Loucy (cell line): Measurements from ENCODE around the gene NLRP6.

ENCODE experiments used
- H2AFZ ChIP-seq: fragments of 200-600 bp; sonication (generic); 2 replicates; pipeline ENCODE4 v1.6.0; 2016; ENCODE audit warnings: antibody characterized with exemption, mild to moderate bottlenecking, low read length, moderate library complexity
- H3F3A ChIP-seq: fragments of 200-600 bp; 2 replicates; pipeline ENCODE4 v1.6.0; 2016; ENCODE audit warnings: antibody characterized with exemption, low read depth, mild to moderate bottlenecking
- H3K27me3 ChIP-seq: fragments of 200-600 bp; sonication (generic); 2 replicates; pipeline ENCODE4 v1.6.1; 2014; ENCODE audit warnings: low read length, mild to moderate bottlenecking; ENCODE audit not compliant: insufficient read depth, poor library complexity, severe bottlenecking
- H3K36me3 ChIP-seq: fragments of 200-600 bp; sonication (generic); 2 replicates; pipeline ENCODE4 v1.6.1; 2016; ENCODE audit warnings: low read length; ENCODE audit not compliant: insufficient read depth
- H3K4me1 ChIP-seq: fragments of 200-600 bp; sonication (generic); 2 replicates; pipeline ENCODE4 v1.5.1; 2014; ENCODE audit warnings: low read length, mild to moderate bottlenecking; ENCODE audit not compliant: insufficient read depth, poor library complexity, severe bottlenecking
- H3K4me2 ChIP-seq: fragments of 200-600 bp; sonication (generic); 2 replicates; pipeline ENCODE4 v1.6.0; 2014; ENCODE audit warnings: antibody characterized with exemption, low read length, low read depth, mild to moderate bottlenecking; ENCODE audit not compliant: poor library complexity, severe bottlenecking
- H3K4me3 ChIP-seq: fragments of 200-600 bp; sonication (generic); 2 replicates; pipeline ENCODE4 v1.5.1; 2014; ENCODE audit warnings: low read length, mild to moderate bottlenecking, mixed read lengths; ENCODE audit not compliant: poor library complexity, severe bottlenecking
- H3K79me2 ChIP-seq: fragments of 200-600 bp; sonication (generic); 2 replicates; pipeline ENCODE4 v1.6.1; 2014; ENCODE audit warnings: low read length; ENCODE audit not compliant: insufficient read depth
- H3K9ac ChIP-seq: fragments of 200-600 bp; sonication (generic); 2 replicates; pipeline ENCODE4 v1.6.0; 2014; ENCODE audit warnings: mild to moderate bottlenecking, low read depth, low read length, moderate library complexity; ENCODE audit not compliant: poor library complexity, severe bottlenecking
- H3K9me2 ChIP-seq: fragments of 200-600 bp; sonication (generic); replicated peaks from 2 replicates; pipeline ENCODE4 v1.6.1; 2016; ENCODE audit warnings: low read depth, low read length, mixed read lengths
- H3K9me3 ChIP-seq: fragments of 200-600 bp; sonication (generic); 2 replicates; pipeline ENCODE4 v1.6.1; 2014; ENCODE audit warnings: mild to moderate bottlenecking, antibody characterized with exemption, low read length, low read depth; ENCODE audit not compliant: insufficient read depth
- H4K20me1 ChIP-seq: fragments of 200-600 bp; sonication (generic); 2 replicates; pipeline ENCODE4 v1.6.0; 2014; ENCODE audit warnings: antibody characterized with exemption, low read length, mild to moderate bottlenecking; ENCODE audit not compliant: insufficient read depth, poor library complexity, severe bottlenecking
- EZH2phosphoT487 ChIP-seq: fragments of 200-600 bp; IDR thresholded peaks from 2 replicates; pipeline ENCODE4 v1.6.1; 2018; ENCODE audit warnings: antibody characterized with exemption, mild to moderate bottlenecking, moderate library complexity, borderline replicate concordance
- TF ChIP-seq, protein P1 (sequence below): fragments of 200-600 bp; sonication (generic); conservative IDR thresholded peaks from 2 replicates; pipeline ENCODE4 v1.5.1; 2014; ENCODE audit warnings: mild to moderate bottlenecking, antibody characterized with exemption, low read length

The NLRP6 gene

DNA sequence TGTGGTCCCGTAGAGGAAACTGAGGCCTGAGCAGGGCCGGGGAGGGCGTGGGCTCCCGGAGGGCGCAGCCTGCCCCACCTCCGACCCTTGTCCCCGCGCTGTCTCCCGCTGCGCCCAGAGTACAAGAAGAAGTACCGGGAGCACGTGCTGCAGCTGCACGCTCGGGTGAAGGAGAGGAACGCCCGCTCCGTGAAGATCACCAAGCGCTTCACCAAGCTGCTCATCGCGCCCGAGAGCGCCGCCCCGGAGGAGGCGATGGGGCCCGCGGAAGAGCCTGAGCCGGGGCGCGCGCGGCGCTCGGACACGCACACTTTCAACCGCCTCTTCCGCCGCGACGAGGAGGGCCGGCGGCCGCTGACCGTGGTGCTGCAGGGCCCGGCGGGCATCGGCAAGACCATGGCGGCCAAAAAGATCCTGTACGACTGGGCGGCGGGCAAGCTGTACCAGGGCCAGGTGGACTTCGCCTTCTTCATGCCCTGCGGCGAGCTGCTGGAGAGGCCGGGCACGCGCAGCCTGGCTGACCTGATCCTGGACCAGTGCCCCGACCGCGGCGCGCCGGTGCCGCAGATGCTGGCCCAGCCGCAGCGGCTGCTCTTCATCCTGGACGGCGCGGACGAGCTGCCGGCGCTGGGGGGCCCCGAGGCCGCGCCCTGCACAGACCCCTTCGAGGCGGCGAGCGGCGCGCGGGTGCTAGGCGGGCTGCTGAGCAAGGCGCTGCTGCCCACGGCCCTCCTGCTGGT is 1.9 kb downstream of the NLRP6 start:
- no peaks in the 10 kb centered on the region for H3F3A ChIP-seq
- H3K4me2 ChIP-seq, result no peak overlapping the region
- H3K36me3 ChIP-seq, result no peaks in the 10 kb centered on the region
- no peak for TF ChIP-seq EZH2phosphoT487
- TF ChIP-seq, protein P1, sequence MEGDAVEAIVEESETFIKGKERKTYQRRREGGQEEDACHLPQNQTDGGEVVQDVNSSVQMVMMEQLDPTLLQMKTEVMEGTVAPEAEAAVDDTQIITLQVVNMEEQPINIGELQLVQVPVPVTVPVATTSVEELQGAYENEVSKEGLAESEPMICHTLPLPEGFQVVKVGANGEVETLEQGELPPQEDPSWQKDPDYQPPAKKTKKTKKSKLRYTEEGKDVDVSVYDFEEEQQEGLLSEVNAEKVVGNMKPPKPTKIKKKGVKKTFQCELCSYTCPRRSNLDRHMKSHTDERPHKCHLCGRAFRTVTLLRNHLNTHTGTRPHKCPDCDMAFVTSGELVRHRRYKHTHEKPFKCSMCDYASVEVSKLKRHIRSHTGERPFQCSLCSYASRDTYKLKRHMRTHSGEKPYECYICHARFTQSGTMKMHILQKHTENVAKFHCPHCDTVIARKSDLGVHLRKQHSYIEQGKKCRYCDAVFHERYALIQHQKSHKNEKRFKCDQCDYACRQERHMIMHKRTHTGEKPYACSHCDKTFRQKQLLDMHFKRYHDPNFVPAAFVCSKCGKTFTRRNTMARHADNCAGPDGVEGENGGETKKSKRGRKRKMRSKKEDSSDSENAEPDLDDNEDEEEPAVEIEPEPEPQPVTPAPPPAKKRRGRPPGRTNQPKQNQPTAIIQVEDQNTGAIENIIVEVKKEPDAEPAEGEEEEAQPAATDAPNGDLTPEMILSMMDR, result no peak
- no peaks in the 10 kb centered on the region for H3K9me3 ChIP-seq
- H3K79me2 ChIP-seq, result no peaks in the 10 kb centered on the region
- peaks cover 10% of the 10 kb centered on the region for H3K4me1 ChIP-seq
- H2AFZ ChIP-seq, result no peak overlapping the region
- no peaks in the 10 kb centered on the region for H4K20me1 ChIP-seq
- H3K27me3 ChIP-seq, result no peaks in the 10 kb centered on the region
- no peaks in the 10 kb centered on the region for H3K9me2 ChIP-seq
- no peak overlapping the region for H3K4me3 ChIP-seq
- H3K9ac ChIP-seq, result no peak overlapping the region

DNA sequence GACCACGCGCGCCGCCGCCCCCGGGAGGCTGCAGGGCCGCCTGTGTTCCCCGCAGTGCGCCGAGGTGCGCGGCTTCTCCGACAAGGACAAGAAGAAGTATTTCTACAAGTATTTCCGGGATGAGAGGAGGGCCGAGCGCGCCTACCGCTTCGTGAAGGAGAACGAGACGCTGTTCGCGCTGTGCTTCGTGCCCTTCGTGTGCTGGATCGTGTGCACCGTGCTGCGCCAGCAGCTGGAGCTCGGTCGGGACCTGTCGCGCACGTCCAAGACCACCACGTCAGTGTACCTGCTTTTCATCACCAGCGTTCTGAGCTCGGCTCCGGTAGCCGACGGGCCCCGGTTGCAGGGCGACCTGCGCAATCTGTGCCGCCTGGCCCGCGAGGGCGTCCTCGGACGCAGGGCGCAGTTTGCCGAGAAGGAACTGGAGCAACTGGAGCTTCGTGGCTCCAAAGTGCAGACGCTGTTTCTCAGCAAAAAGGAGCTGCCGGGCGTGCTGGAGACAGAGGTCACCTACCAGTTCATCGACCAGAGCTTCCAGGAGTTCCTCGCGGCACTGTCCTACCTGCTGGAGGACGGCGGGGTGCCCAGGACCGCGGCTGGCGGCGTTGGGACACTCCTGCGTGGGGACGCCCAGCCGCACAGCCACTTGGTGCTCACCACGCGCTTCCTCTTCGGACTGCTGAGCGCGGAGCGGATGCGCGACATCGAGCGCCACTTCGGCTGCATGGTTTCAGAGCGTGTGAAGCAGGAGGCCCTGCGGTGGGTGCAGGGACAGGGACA is 2.7 kb downstream of the NLRP6 start:
- H3K79me2 ChIP-seq, result no peaks in the 10 kb centered on the region
- H3K36me3 ChIP-seq, result no peaks in the 10 kb centered on the region
- no peak overlapping the region for H2AFZ ChIP-seq
- H3K9ac ChIP-seq, result no peak overlapping the region
- TF ChIP-seq, protein P1, result no peak
- TF ChIP-seq EZH2phosphoT487, result no peak
- H3F3A ChIP-seq, result no peaks in the 10 kb centered on the region
- no peaks in the 10 kb centered on the region for H3K9me3 ChIP-seq
- no peak overlapping the region for H3K4me2 ChIP-seq
- no peaks in the 10 kb centered on the region for H3K27me3 ChIP-seq
- H3K4me3 ChIP-seq, result no peak overlapping the region
- no peaks in the 10 kb centered on the region for H3K9me2 ChIP-seq
- no peaks in the 10 kb centered on the region for H4K20me1 ChIP-seq
- H3K4me1 ChIP-seq, result peaks cover 10% of the 10 kb centered on the region

DNA sequence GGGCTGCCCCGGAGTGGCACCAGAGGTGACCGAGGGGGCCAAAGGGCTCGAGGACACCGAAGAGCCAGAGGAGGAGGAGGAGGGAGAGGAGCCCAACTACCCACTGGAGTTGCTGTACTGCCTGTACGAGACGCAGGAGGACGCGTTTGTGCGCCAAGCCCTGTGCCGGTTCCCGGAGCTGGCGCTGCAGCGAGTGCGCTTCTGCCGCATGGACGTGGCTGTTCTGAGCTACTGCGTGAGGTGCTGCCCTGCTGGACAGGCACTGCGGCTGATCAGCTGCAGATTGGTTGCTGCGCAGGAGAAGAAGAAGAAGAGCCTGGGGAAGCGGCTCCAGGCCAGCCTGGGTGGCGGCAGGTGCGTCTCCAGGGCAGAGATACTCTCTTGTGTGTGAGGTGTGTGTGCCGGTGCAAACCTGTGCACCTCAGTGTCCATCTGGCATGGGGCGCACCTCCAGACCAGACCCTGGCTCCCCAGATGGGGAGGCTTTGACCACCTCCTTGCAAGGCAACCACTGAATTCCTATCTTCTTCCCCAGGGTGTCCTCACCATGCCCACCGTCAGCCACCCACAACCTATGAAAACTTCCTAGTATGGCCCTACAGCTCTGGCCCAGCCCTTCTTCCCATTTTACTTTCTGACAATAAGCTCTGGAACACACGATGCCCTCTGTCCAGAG is 3.4 kb downstream of the NLRP6 start:
- no peaks in the 10 kb centered on the region for H3K9me3 ChIP-seq
- no peak overlapping the region for H2AFZ ChIP-seq
- H3F3A ChIP-seq, result no peaks in the 10 kb centered on the region
- peaks cover 4% of the 10 kb centered on the region; the same call in 1 of the 2 replicates for H3K79me2 ChIP-seq
- H3K9ac ChIP-seq, result no peak overlapping the region
- no peak overlapping the region for H3K4me2 ChIP-seq
- H3K36me3 ChIP-seq, result no peaks in the 10 kb centered on the region
- no peaks in the 10 kb centered on the region for H3K27me3 ChIP-seq
- H3K9me2 ChIP-seq, result no peaks in the 10 kb centered on the region
- TF ChIP-seq, protein P1, result no peak
- no peak for TF ChIP-seq EZH2phosphoT487
- H3K4me3 ChIP-seq, result no peak overlapping the region
- H3K4me1 ChIP-seq, result peaks cover 10% of the 10 kb centered on the region
- H4K20me1 ChIP-seq, result no peaks in the 10 kb centered on the region
